Mesenchymal stem cell (in vitro differentiated cells and primary cell): ENCODE data around the gene CRADD.

Experiments
- DNase-seq: peaks from one replicate; pipeline ENCODE4 v3.0.0-alpha.2; 2013
- H2AFZ ChIP-seq: one replicate; pipeline ENCODE4 v1.6.1; 2013; ENCODE audit warnings: low read depth, mild to moderate bottlenecking, control low read depth, inconsistent platforms, low read length, moderate library complexity
- H2AK5ac ChIP-seq: 2 replicates; pipeline ENCODE4 v1.6.1; 2013; ENCODE audit warnings: low read length, moderate library complexity, mild to moderate bottlenecking, inconsistent platforms; ENCODE audit not compliant: severe bottlenecking
- H2BK120ac ChIP-seq: one replicate; pipeline ENCODE4 v1.6.1; 2013; ENCODE audit warnings: low read depth, mild to moderate bottlenecking, inconsistent platforms, low read length, moderate library complexity
- H2BK12ac ChIP-seq, 2 experiments: one replicate each; pipeline ENCODE4 v1.6.1; 2013; ENCODE audit warnings: inconsistent platforms in 2 of 2, low read length in 2 of 2, mild to moderate bottlenecking in 2 of 2, moderate library complexity in 2 of 2, control low read depth in 1 of 2
- H2BK15ac ChIP-seq: one replicate; pipeline ENCODE4 v1.6.1; 2013; ENCODE audit warnings: mild to moderate bottlenecking, low read depth, inconsistent platforms; ENCODE audit not compliant: poor library complexity, severe bottlenecking
- H2BK5ac ChIP-seq: 2 replicates; pipeline ENCODE4 v1.6.1; 2013; ENCODE audit warnings: low read depth, mild to moderate bottlenecking, low read length, control low read depth, inconsistent platforms; ENCODE audit not compliant: poor library complexity, severe bottlenecking
- H3K14ac ChIP-seq, 2 experiments: one replicate each; pipeline ENCODE4 v1.6.1; 2013; ENCODE audit warnings: inconsistent platforms in 2 of 2, low read length in 2 of 2, control low read depth in 1 of 2, mild to moderate bottlenecking in 1 of 2, moderate library complexity in 1 of 2
- H3K18ac ChIP-seq, 2 experiments: one replicate each; pipeline ENCODE4 v1.6.1; 2013; ENCODE audit warnings: inconsistent platforms in 2 of 2, low read length in 2 of 2, control low read depth in 1 of 2, low read depth in 1 of 2, mild to moderate bottlenecking in 1 of 2
- H3K23ac ChIP-seq, 2 experiments: one replicate each; pipeline ENCODE4 v1.6.1; 2013; ENCODE audit warnings: inconsistent platforms in 2 of 2, low read length in 2 of 2, mild to moderate bottlenecking in 2 of 2, moderate library complexity in 2 of 2, control low read depth in 1 of 2
- H3K27ac ChIP-seq: 2 replicates; pipeline ENCODE4 v1.5.1; 2013; ENCODE audit warnings: mild to moderate bottlenecking, moderate library complexity, low read length, control low read depth, inconsistent platforms; ENCODE audit not compliant: poor library complexity, severe bottlenecking
- H3K27me3 ChIP-seq, 2 experiments: 2 replicates each; pipeline versions ENCODE4 v1.6.1 to v1.7.0; 2013; ENCODE audit warnings: low read length in 2 of 2, mild to moderate bottlenecking in 2 of 2, moderate library complexity in 2 of 2, control low read depth in 1 of 2, inconsistent platforms in 1 of 2; ENCODE audit not compliant: control insufficient read depth in 1 of 2, insufficient read depth in 1 of 2
- H3K36me3 ChIP-seq, 2 experiments: 2 replicates each; pipeline versions ENCODE4 v1.6.1 to v1.7.0; 2013; ENCODE audit warnings: low read length in 2 of 2, control low read depth in 1 of 2, inconsistent platforms in 1 of 2, low read depth in 1 of 2, mild to moderate bottlenecking in 1 of 2; ENCODE audit not compliant: insufficient read depth in 2 of 2, control insufficient read depth in 1 of 2
- H3K4ac ChIP-seq, 2 experiments: one replicate each; pipeline ENCODE4 v1.6.1; 2013; ENCODE audit warnings: inconsistent platforms in 2 of 2, low read length in 2 of 2, mild to moderate bottlenecking in 2 of 2, moderate library complexity in 2 of 2, control low read depth in 1 of 2, low read depth in 1 of 2
- H3K4me1 ChIP-seq: 2 replicates; pipeline ENCODE4 v1.6.1; 2013; ENCODE audit warnings: low read depth, low read length, control low read depth; ENCODE audit not compliant: control insufficient read depth, insufficient read depth
- H3K4me2 ChIP-seq: 2 replicates; pipeline ENCODE4 v1.6.1; 2013; ENCODE audit warnings: low read length, mild to moderate bottlenecking, inconsistent platforms; ENCODE audit not compliant: poor library complexity, severe bottlenecking
- H3K4me3 ChIP-seq, 2 experiments: 2 replicates each; pipeline versions ENCODE4 v1.5.1 to v1.7.0; 2013; ENCODE audit warnings: low read length in 2 of 2, mild to moderate bottlenecking in 2 of 2, control low read depth in 1 of 2, low read depth in 1 of 2; ENCODE audit not compliant: insufficient read depth in 1 of 2
- H3K79me1 ChIP-seq: replicated peaks from 2 replicates; pipeline ENCODE4 v1.6.1; 2013; ENCODE audit warnings: mild to moderate bottlenecking, control low read depth, low read length, inconsistent platforms; ENCODE audit not compliant: poor library complexity, severe bottlenecking
- H3K9ac ChIP-seq: 2 replicates; pipeline ENCODE4 v1.7.0; 2013; ENCODE audit warnings: mild to moderate bottlenecking, low read length, moderate library complexity
- H3K9me3 ChIP-seq: 2 replicates; pipeline ENCODE4 v1.7.0; 2013; ENCODE audit warnings: mild to moderate bottlenecking, low read length; ENCODE audit not compliant: control insufficient read depth
- H4K8ac ChIP-seq: one replicate; pipeline ENCODE4 v1.6.1; 2013; ENCODE audit warnings: inconsistent platforms, mild to moderate bottlenecking, low read length, moderate library complexity
- H4K91ac ChIP-seq: one replicate; pipeline ENCODE4 v1.6.1; 2013; ENCODE audit warnings: mild to moderate bottlenecking, low read length, inconsistent platforms
- WGBS: methylation state at CpG from one replicate; pipeline ENCODE4 v1.1.7; 2013; ENCODE audit warnings: mixed read lengths; 5-methylcytosine and 5-hydroxymethylcytosine counted together

CRADD gene

GRCh38 chr12:93727911-93728310 is 50.7 kb downstream of the CRADD start:
- Histone ChIP-seq H2AFZ (no peak overlapping the region), H3K9me3 (no peaks in the 10 kb centered on the region), H2BK15ac (no peak overlapping the region), H3K4ac (no peak overlapping the region), H3K27ac (no peak overlapping the region), H3K36me3 (no peaks in the 10 kb centered on the region), H3K4me2 (no peak overlapping the region), H3K9ac (no peak overlapping the region), H3K23ac (no peak overlapping the region), H3K27me3 (no peaks in the 10 kb centered on the region), H2AK5ac (no peak overlapping the region), H2BK12ac (no peak overlapping the region), H4K8ac (no peak overlapping the region), H3K79me1 (no peaks in the 10 kb centered on the region), H3K4me1 (no peaks in the 10 kb centered on the region), H3K4me3 (no peak overlapping the region), H4K91ac (no peak overlapping the region), H2BK120ac (no peak overlapping the region), H2BK5ac (no peak overlapping the region), H3K14ac (no peak overlapping the region), H3K18ac (no peak overlapping the region)
- no peak for DNase-seq
- 100% methylated on average over 1 of the region's 4 CpGs for WGBS

- Histone ChIP-seq H2BK120ac (no peak overlapping the region), H2BK12ac (no peak overlapping the region), H3K9me3 (no peaks in the 10 kb centered on the region), H3K18ac (no peak overlapping the region), H3K14ac (no peak overlapping the region), H3K36me3 (peaks cover 0 to 3% of the 10 kb centered on the region in 2 experiments), H3K23ac (no peak overlapping the region), H4K8ac (no peak overlapping the region), H3K9ac (no peak overlapping the region), H3K79me1 (no peaks in the 10 kb centered on the region), H2AFZ (no peak overlapping the region), H3K27ac (no peak overlapping the region), H4K91ac (no peak overlapping the region), H3K4me2 (no peak overlapping the region), H2BK15ac (no peak overlapping the region), H3K27me3 (no peaks in the 10 kb centered on the region), H2AK5ac (no peak overlapping the region), H3K4me3 (no peak overlapping the region), H3K4me1 (no peaks in the 10 kb centered on the region), H3K4ac (no peak overlapping the region), H2BK5ac (no peak overlapping the region)
- WGBS, result 100% methylated on average over 1 of the region's 3 CpGs
- DNase-seq, result no peak
Measured at GRCh38 chr12:93729934-93730333, 52.8 kb downstream of the CRADD start.

GRCh38 chr12:93733358-93733757 is 56.2 kb downstream of the CRADD start:
- no peaks in the 10 kb centered on the region for H3K27me3 ChIP-seq
- no peak overlapping the region for H4K8ac ChIP-seq
- H2BK15ac ChIP-seq, result no peak overlapping the region
- no peak overlapping the region for H3K23ac ChIP-seq
- H3K4ac ChIP-seq, result no peak overlapping the region
- no peak overlapping the region for H2AFZ ChIP-seq
- H3K4me1 ChIP-seq, result no peaks in the 10 kb centered on the region
- DNase-seq, result no peak
- peak overlapping the region; percentile 52 for H4K91ac ChIP-seq
- WGBS, result 90% methylated on average over 2 of the region's 3 CpGs
- H3K4me3 ChIP-seq, result no peak overlapping the region
- H2BK12ac ChIP-seq, result no peak overlapping the region
- no peak overlapping the region for H2BK5ac ChIP-seq
- H3K9ac ChIP-seq, result no peak overlapping the region
- no peak overlapping the region for H2AK5ac ChIP-seq
- peaks cover 0 to 3% of the 10 kb centered on the region in 2 experiments for H3K36me3 ChIP-seq
- H3K9me3 ChIP-seq, result no peaks in the 10 kb centered on the region
- no peak overlapping the region for H3K18ac ChIP-seq
- H3K27ac ChIP-seq, result no peak overlapping the region
- no peak overlapping the region for H3K4me2 ChIP-seq
- no peak overlapping the region for H2BK120ac ChIP-seq
- H3K79me1 ChIP-seq, result peaks cover 4% of the 10 kb centered on the region
- no peak overlapping the region for H3K14ac ChIP-seq

- H4K8ac ChIP-seq, result no peak overlapping the region
- H3K23ac ChIP-seq, result no peak overlapping the region
- no peak overlapping the region for H2BK5ac ChIP-seq
- no peak overlapping the region for H3K27ac ChIP-seq
- no peak overlapping the region for H3K14ac ChIP-seq
- no peaks in the 10 kb centered on the region for H3K27me3 ChIP-seq
- no peak overlapping the region for H3K4me2 ChIP-seq
- no peak overlapping the region for H2AFZ ChIP-seq
- no peak overlapping the region for H2BK12ac ChIP-seq
- WGBS, result 94% methylated on average over 4 of the region's 5 CpGs
- H3K4ac ChIP-seq, result no peak overlapping the region
- H3K79me1 ChIP-seq, result peaks cover 4% of the 10 kb centered on the region
- no peak overlapping the region for H2BK15ac ChIP-seq
- H3K18ac ChIP-seq, result no peak overlapping the region
- H3K4me1 ChIP-seq, result no peaks in the 10 kb centered on the region
- no peak overlapping the region for H2BK120ac ChIP-seq
- H3K36me3 ChIP-seq, result peaks cover 0 to 3% of the 10 kb centered on the region in 2 experiments
- H3K9ac ChIP-seq, result no peak overlapping the region
- no peak for DNase-seq
- H4K91ac ChIP-seq, result no peak overlapping the region
- H3K4me3 ChIP-seq, result no peak overlapping the region
- no peak overlapping the region for H2AK5ac ChIP-seq
- H3K9me3 ChIP-seq, result no peaks in the 10 kb centered on the region
Measured at GRCh38 chr12:93733928-93734327, 56.8 kb downstream of the CRADD start.
